ENCODE data around the gene LENG9.

The LENG9 gene

DNA sequence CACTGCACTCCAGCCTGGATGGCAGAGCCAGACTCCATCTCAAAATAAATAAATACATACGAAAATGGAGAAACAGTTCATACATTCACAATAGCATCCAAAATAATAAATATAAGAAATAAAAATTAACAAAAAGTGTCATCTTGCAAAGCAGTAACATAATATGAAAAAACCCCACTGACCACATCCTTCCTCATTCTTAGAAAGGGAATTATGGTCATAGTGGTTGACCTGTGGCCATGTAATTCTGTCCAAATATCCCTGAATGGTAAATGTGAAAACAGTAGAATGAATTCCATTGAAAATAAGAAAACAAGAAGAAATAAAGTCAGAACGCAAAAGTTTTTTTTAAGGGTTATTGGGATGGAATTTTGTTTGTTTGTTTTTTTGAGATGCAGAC is 16.5 kb upstream of the LENG9 start:
- Histone ChIP-seq H3K27me3 (ENCODE audit: control insufficient read depth, insufficient read depth, low read length, poor library complexity, severe bottlenecking) (no peaks in the 10 kb centered on the region), H3K27ac (ENCODE audit: insufficient read depth, low read depth, low read length, poor library complexity, severe bottlenecking) (no peak overlapping the region), H3K36me3 (ENCODE audit: control insufficient read depth, insufficient read depth, low read length) (no peaks in the 10 kb centered on the region), H3K4me3 (ENCODE audit: insufficient read depth, low read depth, low read length) (no peak overlapping the region), H3K9me3 (ENCODE audit: control insufficient read depth, low read length) (no peaks in the 10 kb centered on the region), H3K4me1 (ENCODE audit: control insufficient read depth, insufficient read depth, low read length) (no peaks in the 10 kb centered on the region)
- 76 to 78% methylated on average over 2 of the region's 2 CpGs for WGBS, 2 experiments

DNA sequence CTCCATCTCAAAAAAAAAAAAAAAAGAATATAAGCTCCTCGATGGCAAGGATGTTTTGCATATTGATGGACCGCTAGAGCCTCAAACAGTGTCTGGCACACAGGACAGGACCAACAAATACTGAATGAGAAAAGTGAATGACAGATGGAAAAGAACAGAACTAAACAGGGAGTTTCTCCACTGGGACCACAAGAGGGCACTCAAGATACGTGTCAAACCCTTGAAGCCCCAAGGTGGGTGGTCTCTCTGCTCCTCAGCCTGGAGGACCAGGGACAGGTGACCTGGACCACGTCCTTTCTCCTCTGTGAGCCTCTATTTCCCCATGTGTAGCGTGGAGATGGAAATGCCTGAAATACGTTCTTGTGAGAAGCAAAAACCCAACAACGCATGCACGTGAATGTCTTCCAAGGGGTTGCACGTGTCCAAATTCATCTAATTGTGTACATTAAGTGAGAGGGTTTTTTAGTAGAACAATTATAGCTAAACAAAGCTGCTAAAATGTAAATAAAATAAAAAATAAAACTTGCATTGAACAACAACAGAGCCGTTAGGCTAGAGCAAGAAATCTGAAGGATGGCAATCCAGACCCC is 15.2 kb upstream of the LENG9 start:
- Histone ChIP-seq H3K9me3 (ENCODE audit: control insufficient read depth, low read length) (no peaks in the 10 kb centered on the region), H3K27me3 (ENCODE audit: control insufficient read depth, insufficient read depth, low read length, poor library complexity, severe bottlenecking) (no peaks in the 10 kb centered on the region), H3K36me3 (ENCODE audit: control insufficient read depth, insufficient read depth, low read length) (no peaks in the 10 kb centered on the region), H3K27ac (ENCODE audit: insufficient read depth, low read depth, low read length, poor library complexity, severe bottlenecking) (no peak overlapping the region), H3K4me1 (ENCODE audit: control insufficient read depth, insufficient read depth, low read length) (no peaks in the 10 kb centered on the region), H3K4me3 (ENCODE audit: insufficient read depth, low read depth, low read length) (no peak overlapping the region)
- WGBS, 2 experiments, result 23 to 29% methylated on average over 9 to 10 of the region's 10 CpGs

DNA sequence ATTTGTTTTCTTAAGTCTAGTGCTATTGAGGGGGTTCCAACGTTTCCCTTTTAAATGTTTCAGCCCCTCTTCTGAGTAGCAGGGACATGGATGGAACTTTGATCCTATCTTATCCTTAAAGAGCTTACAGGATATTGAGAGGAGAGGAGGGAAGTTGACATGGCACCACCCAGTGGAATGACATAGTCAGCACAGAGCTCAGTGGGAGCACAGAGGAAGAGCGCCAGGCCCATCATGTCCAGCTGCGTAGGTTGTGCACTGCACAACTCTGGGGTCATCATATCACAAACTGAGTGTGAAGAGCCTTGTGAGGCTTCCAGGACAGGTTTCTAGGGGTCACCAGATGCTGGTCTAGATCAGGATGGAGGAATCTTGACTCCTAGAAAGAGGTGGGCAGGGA is 14.1 kb upstream of the LENG9 start:
- Histone ChIP-seq H3K9me3 (ENCODE audit: control insufficient read depth, low read length) (no peaks in the 10 kb centered on the region), H3K4me3 (ENCODE audit: insufficient read depth, low read depth, low read length) (no peak overlapping the region), H3K36me3 (ENCODE audit: control insufficient read depth, insufficient read depth, low read length) (no peaks in the 10 kb centered on the region), H3K27ac (ENCODE audit: insufficient read depth, low read depth, low read length, poor library complexity, severe bottlenecking) (no peak overlapping the region), H3K27me3 (ENCODE audit: control insufficient read depth, insufficient read depth, low read length, poor library complexity, severe bottlenecking) (no peaks in the 10 kb centered on the region), H3K4me1 (ENCODE audit: control insufficient read depth, insufficient read depth, low read length) (peaks cover 8% of the 10 kb centered on the region)
- WGBS, 2 experiments, result 59 to 61% methylated on average over 3 of the region's 3 CpGs

DNA sequence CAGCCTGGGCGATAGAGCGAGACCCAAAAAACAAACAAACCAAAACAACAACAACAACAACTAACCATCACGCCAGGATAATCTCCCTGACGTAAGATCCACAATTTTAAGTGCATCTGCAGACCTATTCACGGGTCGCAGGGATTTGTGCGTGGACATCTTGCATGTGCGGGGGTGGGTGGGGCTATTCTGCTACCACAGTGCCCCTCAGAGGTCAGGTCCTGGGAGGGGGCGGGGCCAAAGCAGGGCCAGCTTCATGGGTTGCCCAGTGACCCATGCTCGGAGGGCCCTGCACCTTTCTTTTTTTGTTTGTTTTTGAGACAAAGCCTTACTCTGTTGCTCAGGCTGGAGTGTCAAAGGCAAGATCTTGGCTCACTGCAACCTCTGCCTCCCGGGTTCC is 12.1 kb upstream of the LENG9 start:
- Histone ChIP-seq H3K36me3 (ENCODE audit: control insufficient read depth, insufficient read depth, low read length) (no peaks in the 10 kb centered on the region), H3K27me3 (ENCODE audit: control insufficient read depth, insufficient read depth, low read length, poor library complexity, severe bottlenecking) (peaks cover 10% of the 10 kb centered on the region), H3K4me1 (ENCODE audit: control insufficient read depth, insufficient read depth, low read length) (peaks cover 16% of the 10 kb centered on the region), H3K4me3 (ENCODE audit: insufficient read depth, low read depth, low read length) (no peak overlapping the region), H3K27ac (ENCODE audit: insufficient read depth, low read depth, low read length, poor library complexity, severe bottlenecking) (no peak overlapping the region), H3K9me3 (ENCODE audit: control insufficient read depth, low read length) (no peaks in the 10 kb centered on the region)
- WGBS, 2 experiments, result 82 to 86% methylated on average over 11 of the region's 11 CpGs

DNA sequence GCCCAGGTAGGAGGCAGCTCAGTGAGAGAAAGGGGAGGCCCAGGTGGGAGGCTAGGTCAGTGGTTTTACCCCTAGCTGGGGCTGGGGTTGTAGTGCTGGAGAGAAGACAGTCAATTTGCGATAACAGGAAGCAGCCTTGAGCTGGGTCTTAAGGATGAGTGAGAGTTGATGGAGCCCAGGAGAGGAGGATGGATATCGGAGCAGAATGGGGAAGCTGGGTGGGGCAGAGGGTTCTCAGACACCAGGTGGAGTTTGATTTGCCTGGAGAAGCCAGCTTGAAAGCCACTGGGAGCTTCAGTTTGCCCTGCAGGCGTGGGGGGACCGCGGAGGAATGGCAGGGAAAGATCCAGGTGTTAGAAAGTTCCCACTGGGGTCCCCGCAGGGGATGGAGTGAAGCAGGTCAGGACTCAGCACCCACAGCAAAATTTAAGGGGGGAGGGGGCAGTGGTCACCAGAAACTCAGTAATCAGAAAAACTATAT is 10.4 kb upstream of the LENG9 start:
- WGBS, 2 experiments, result 73% methylated on average over 5 to 6 of the region's 6 CpGs
- no peak overlapping the region for H3K27ac ChIP-seq (ENCODE audit: insufficient read depth, low read depth, low read length, poor library complexity, severe bottlenecking)
- no peaks in the 10 kb centered on the region for H3K36me3 ChIP-seq (ENCODE audit: control insufficient read depth, insufficient read depth, low read length)
- peaks cover 16% of the 10 kb centered on the region for H3K4me1 ChIP-seq (ENCODE audit: control insufficient read depth, insufficient read depth, low read length)
- H3K27me3 ChIP-seq (ENCODE audit: control insufficient read depth, insufficient read depth, low read length, poor library complexity, severe bottlenecking), result peaks cover 25% of the 10 kb centered on the region
- H3K9me3 ChIP-seq (ENCODE audit: control insufficient read depth, low read length), result no peaks in the 10 kb centered on the region
- H3K4me3 ChIP-seq (ENCODE audit: insufficient read depth, low read depth, low read length), result no peak overlapping the region

DNA sequence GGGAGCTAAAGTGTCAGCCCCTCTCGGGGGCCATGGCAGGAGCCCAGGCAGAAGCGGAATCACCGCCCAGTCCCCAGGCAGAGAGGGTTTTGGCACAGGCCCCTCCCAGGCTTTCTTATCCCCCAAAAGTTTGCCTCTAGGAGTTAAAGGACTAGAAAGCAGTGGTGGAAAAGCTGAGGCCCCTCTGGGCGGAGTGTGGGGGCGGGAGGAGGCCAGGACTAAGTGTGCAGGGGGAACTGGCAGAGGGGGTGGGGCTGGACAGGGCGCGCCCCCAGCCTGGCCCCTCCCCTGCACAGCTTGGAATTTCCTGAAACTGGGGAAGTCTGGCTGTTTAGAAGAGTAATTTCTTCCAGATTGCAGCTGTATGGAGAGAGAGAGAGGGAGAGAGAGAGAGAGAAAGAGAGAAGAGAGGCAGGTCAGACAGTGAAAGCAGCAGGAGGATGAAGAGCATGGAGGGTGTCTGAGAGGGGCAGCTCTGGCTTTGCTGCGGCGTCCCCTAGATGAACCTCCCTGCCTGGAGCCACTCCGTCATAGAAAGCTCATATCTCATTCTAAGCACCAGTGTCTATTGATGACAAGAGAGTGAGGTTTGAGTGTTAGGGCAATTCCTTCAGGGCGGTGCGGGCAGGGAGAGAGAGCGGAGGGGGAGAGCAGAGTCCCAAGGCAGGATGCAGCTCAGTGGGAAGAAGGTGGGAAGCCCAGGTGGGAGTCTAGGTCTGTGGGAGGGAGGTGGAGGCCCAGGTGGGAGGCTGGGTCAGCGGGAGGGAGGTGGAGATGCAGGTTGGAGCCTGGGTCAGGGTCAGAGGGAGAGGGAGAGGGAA is 9.7 kb upstream of the LENG9 start, which contains the start of gene CDC42EP5:
Gene CDC42EP5, minus strand, starts transcription at position 226 of the 821 bp plus-strand sequence. CDS start 7,749 bp downstream, outside the sequence.
- H3K27me3 ChIP-seq (ENCODE audit: control insufficient read depth, insufficient read depth, low read length, poor library complexity, severe bottlenecking), result peaks cover 25% of the 10 kb centered on the region
- no peaks in the 10 kb centered on the region for H3K36me3 ChIP-seq (ENCODE audit: control insufficient read depth, insufficient read depth, low read length)
- H3K4me3 ChIP-seq (ENCODE audit: insufficient read depth, low read depth, low read length), result peak within 1 kb of the TSS; percentile 4
- peaks cover 16% of the 10 kb centered on the region for H3K4me1 ChIP-seq (ENCODE audit: control insufficient read depth, insufficient read depth, low read length)
- H3K9me3 ChIP-seq (ENCODE audit: control insufficient read depth, low read length), result no peaks in the 10 kb centered on the region
- 46 to 48% methylated on average over 13 to 14 of the region's 14 CpGs for WGBS, 2 experiments
- peak within 1 kb of the TSS; percentile 36 for H3K27ac ChIP-seq (ENCODE audit: insufficient read depth, low read depth, low read length, poor library complexity, severe bottlenecking)

DNA sequence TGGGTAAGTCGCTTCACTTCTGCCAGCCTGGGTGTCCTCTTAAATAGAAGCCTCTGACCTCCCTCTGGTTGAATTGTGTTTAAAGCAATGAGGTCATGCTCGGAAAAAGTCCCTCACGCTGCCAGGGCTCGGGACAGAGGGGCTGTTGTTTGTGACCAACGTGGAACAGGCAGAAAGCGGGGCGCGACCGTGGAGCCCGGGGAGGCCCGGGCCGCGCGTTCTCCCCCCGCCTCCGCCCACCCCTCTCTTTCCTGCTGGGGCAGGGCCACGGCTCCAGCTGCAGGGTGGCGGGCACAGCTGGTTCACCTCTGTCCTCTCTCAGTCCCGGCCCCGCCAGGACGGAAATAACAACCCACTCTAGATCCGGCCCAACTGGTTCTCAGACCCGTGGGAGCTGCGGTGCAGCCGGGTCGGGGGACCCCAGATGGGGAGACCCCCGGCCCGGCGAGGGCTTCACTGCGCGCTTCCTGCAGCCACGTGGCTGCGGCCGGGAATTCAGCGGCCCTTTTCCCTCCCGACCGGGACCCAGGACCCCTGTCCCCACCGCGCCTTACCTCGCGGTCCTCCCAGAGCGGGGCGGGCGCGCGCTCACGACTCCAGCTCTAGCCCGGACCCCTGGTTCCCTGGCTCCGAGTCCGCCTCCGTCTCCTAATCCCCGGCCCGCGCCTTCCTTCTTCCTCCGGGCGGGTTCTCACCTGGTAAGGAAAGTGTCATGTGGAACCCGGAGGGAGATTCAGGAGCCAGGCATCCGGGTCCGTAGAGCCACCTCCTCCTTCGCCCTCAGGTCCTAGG is 7.6 kb upstream of the LENG9 start:
- Histone ChIP-seq H3K9me3 (ENCODE audit: control insufficient read depth, low read length) (no peaks in the 10 kb centered on the region), H3K4me1 (ENCODE audit: control insufficient read depth, insufficient read depth, low read length) (peaks cover 16% of the 10 kb centered on the region), H3K27ac (ENCODE audit: insufficient read depth, low read depth, low read length, poor library complexity, severe bottlenecking) (no peak overlapping the region), H3K27me3 (ENCODE audit: control insufficient read depth, insufficient read depth, low read length, poor library complexity, severe bottlenecking) (peaks cover 28% of the 10 kb centered on the region), H3K36me3 (ENCODE audit: control insufficient read depth, insufficient read depth, low read length) (no peaks in the 10 kb centered on the region), H3K4me3 (ENCODE audit: insufficient read depth, low read depth, low read length) (peak overlapping the region; percentile 27)
- 16 to 20% methylated on average over 60 of the region's 60 CpGs for WGBS, 2 experiments

DNA sequence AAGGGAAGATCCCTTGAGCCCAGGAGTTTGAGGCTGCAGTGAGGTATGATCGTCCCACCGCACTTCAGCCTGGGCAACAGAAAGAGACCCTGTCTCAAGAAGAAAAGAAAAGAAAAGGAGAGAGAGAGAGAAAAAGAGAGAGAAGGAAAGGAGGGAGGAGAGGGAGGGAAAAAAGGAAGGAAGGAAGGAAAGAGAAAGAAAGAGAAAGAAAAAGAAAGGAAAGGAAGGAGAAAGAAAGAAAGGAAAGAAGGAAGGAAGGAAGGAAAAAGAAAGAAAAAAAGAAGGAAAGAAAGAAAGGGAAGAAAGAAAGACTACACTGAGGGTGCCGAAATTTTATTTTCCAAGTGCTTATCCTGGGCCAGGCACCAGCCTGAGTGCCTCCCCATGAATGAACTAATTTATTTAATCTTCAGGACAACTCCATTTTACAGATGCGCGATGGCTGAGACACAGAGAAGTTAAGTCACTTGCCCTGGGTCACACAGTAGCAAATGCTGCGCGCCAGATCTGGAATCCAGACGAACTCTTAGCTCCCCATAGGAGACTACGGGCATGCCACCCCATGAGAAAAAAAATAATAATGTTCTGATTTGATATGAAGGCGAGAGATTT is 6.8 kb upstream of the LENG9 start:
- Histone ChIP-seq H3K27ac (ENCODE audit: insufficient read depth, low read depth, low read length, poor library complexity, severe bottlenecking) (no peak overlapping the region), H3K9me3 (ENCODE audit: control insufficient read depth, low read length) (no peaks in the 10 kb centered on the region), H3K27me3 (ENCODE audit: control insufficient read depth, insufficient read depth, low read length, poor library complexity, severe bottlenecking) (peaks cover 35% of the 10 kb centered on the region), H3K36me3 (ENCODE audit: control insufficient read depth, insufficient read depth, low read length) (no peaks in the 10 kb centered on the region), H3K4me1 (ENCODE audit: control insufficient read depth, insufficient read depth, low read length) (peaks cover 16% of the 10 kb centered on the region), H3K4me3 (ENCODE audit: insufficient read depth, low read depth, low read length) (no peak overlapping the region)
- WGBS, 2 experiments, result 86% methylated on average over 10 of the region's 10 CpGs

DNA sequence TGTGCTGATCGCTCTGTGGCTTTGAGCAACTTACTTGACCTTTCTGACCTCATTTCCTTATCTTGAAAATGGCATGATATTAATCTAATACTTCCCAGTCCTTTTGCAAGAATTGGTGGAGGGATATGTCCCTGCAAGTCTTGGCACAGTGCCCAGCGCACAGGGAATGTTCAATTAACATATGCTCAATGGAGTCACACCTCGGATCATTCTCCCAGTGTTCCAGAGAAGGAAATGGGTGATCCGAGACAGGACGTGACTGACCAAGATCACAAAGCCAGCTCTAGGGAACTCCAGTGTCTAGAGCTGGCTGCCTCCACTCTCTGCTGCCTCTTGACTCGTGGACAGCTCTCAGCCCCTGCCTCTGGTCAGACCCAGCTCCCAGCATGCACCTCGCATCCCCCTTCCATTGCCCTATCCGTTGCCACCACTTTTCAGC is 5.9 kb upstream of the LENG9 start:
- Histone ChIP-seq H3K27ac (ENCODE audit: insufficient read depth, low read depth, low read length, poor library complexity, severe bottlenecking) (no peak overlapping the region), H3K4me3 (ENCODE audit: insufficient read depth, low read depth, low read length) (no peak overlapping the region), H3K36me3 (ENCODE audit: control insufficient read depth, insufficient read depth, low read length) (no peaks in the 10 kb centered on the region), H3K4me1 (ENCODE audit: control insufficient read depth, insufficient read depth, low read length) (peaks cover 16% of the 10 kb centered on the region), H3K27me3 (ENCODE audit: control insufficient read depth, insufficient read depth, low read length, poor library complexity, severe bottlenecking) (peaks cover 37% of the 10 kb centered on the region), H3K9me3 (ENCODE audit: control insufficient read depth, low read length) (no peaks in the 10 kb centered on the region)
- 66 to 71% methylated on average over 8 of the region's 8 CpGs for WGBS, 2 experiments
